Activated CD4-positive, alpha-beta memory T cell treated with anti-CD3 and anti-CD28 coated beads, Interleukin-2, amount 10 ng/mL, durations not matched to agents 7 days and 5 days (primary cell): Measurements from ENCODE around the gene PPARA. TPM values are rescaled to one million over a fixed set of nuclear protein-coding genes. Genes with fewer than 3 reads are reported as not detected.

Experiments
- CTCF ChIA-PET: fragments of 350-600 bp; sonication (Branson Sonifier 250); formaldehyde crosslinking; loops from one replicate; lab custom pipeline; 2021; ENCODE audit warnings: antibody characterized with exemption, inconsistent platforms; lab: Charles Lee
- POLR2A ChIA-PET: fragments of 350-600 bp; sonication (Branson Sonifier 250); formaldehyde crosslinking; loops from one replicate; lab custom pipeline; 2021; ENCODE audit warnings: antibody characterized with exemption; lab: Charles Lee
- DNase-seq: peaks from one replicate; pipeline ENCODE4 v3.0.0-alpha.2; 2020
- H3K27ac Mint-ChIP-seq: one replicate; pipeline ENCODE4 v1.8.0; 2021; ENCODE audit warnings: mild to moderate bottlenecking, mixed read lengths
- H3K27me3 Mint-ChIP-seq: one replicate; pipeline ENCODE4 v1.8.0; 2021; ENCODE audit warnings: mixed read lengths
- H3K36me3 Mint-ChIP-seq: one replicate; pipeline ENCODE4 v1.8.0; 2021; ENCODE audit warnings: low read depth, mixed read lengths
- H3K4me1 Mint-ChIP-seq: one replicate; pipeline ENCODE4 v1.8.0; 2021; ENCODE audit warnings: mixed read lengths
- H3K4me3 Mint-ChIP-seq: one replicate; pipeline ENCODE4 v1.8.0; 2021; ENCODE audit warnings: mild to moderate bottlenecking, mixed read lengths
- H3K9me3 Mint-ChIP-seq: one replicate; pipeline ENCODE4 v1.8.0; 2021; ENCODE audit warnings: mixed read lengths
- total RNA-seq, 2 experiments: library from RNA; stranded (reverse); gene quantifications; one replicate each; pipeline ENCODE4 v1.2.3, GENCODE V29; 2021

PPARA gene
- total RNA-seq, 2 experiments from 2014 or later, result 12.9 to 13.4 TPM

GRCh38 chr22:46159777-46160176 lies 9.5 kb downstream of the PPARA start:
- H3K36me3 Mint-ChIP-seq, result peaks cover 5% of the 10 kb centered on the region
- ChIA-PET CTCF (no interaction called here), POLR2A (no interaction called here)

GRCh38 chr22:46162285-46162684 lies 12.0 kb downstream of the PPARA start:
- H3K4me1 Mint-ChIP-seq, result peaks cover 1% of the 10 kb centered on the region
- H3K27me3 Mint-ChIP-seq, result no peaks in the 10 kb centered on the region
- CTCF ChIA-PET, result no interaction called here
- no peak overlapping the region for H3K4me3 Mint-ChIP-seq
- DNase-seq, result no peak
- H3K36me3 Mint-ChIP-seq, result peaks cover 2% of the 10 kb centered on the region
- no peak overlapping the region for H3K27ac Mint-ChIP-seq
- POLR2A ChIA-PET, result no interaction called here
- no peaks in the 10 kb centered on the region for H3K9me3 Mint-ChIP-seq

More at GRCh38 chr22:46159777-46160176, 9.5 kb downstream of the PPARA start:
- Mint-ChIP-seq H3K4me3 (no peak overlapping the region), H3K4me1 (peaks cover 1% of the 10 kb centered on the region), H3K27ac (no peak overlapping the region), H3K9me3 (no peaks in the 10 kb centered on the region), H3K27me3 (no peaks in the 10 kb centered on the region)
- no peak for DNase-seq

- no peaks in the 10 kb centered on the region for H3K36me3 Mint-ChIP-seq
- CTCF ChIA-PET, result no interaction called here
- H3K9me3 Mint-ChIP-seq, result no peaks in the 10 kb centered on the region
- DNase-seq, result no peak
- POLR2A ChIA-PET, result no interaction called here
- no peaks in the 10 kb centered on the region for H3K27me3 Mint-ChIP-seq
- H3K27ac Mint-ChIP-seq, result no peak overlapping the region
- H3K4me3 Mint-ChIP-seq, result no peak overlapping the region
- H3K4me1 Mint-ChIP-seq, result peaks cover 1% of the 10 kb centered on the region
Measured at GRCh38 chr22:46162771-46163556, 12.6 kb downstream of the PPARA start.

- H3K9me3 Mint-ChIP-seq, result no peaks in the 10 kb centered on the region
- no peak overlapping the region for H3K4me3 Mint-ChIP-seq
- peaks cover 1% of the 10 kb centered on the region for H3K4me1 Mint-ChIP-seq
- DNase-seq, result no peak
- H3K36me3 Mint-ChIP-seq, result no peaks in the 10 kb centered on the region
- ChIA-PET POLR2A (interaction anchor here (0.7 kb wide), 1 partner anchor 366 kb away, joined by 3 read pairs; no protein-coding TSS in a partner anchor), CTCF (no interaction called here)
- H3K27ac Mint-ChIP-seq, result no peak overlapping the region
- H3K27me3 Mint-ChIP-seq, result no peaks in the 10 kb centered on the region
Measured at GRCh38 chr22:46163557-46163888, 13.2 kb downstream of the PPARA start.

GRCh38 chr22:46165977-46166376 lies 15.7 kb downstream of the PPARA start:
- H3K27ac Mint-ChIP-seq, result no peak overlapping the region
- ChIA-PET CTCF (no interaction called here), POLR2A (no interaction called here)
- no peak for DNase-seq
- H3K4me3 Mint-ChIP-seq, result no peak overlapping the region
- H3K4me1 Mint-ChIP-seq, result peaks cover 6% of the 10 kb centered on the region
- H3K9me3 Mint-ChIP-seq, result no peaks in the 10 kb centered on the region
- no peaks in the 10 kb centered on the region for H3K27me3 Mint-ChIP-seq
- H3K36me3 Mint-ChIP-seq, result no peaks in the 10 kb centered on the region

- no peaks in the 10 kb centered on the region for H3K36me3 Mint-ChIP-seq
- ChIA-PET CTCF (interaction anchor here (0.6 kb wide), 1 partner anchor 164 kb away, joined by 3 read pairs; no protein-coding TSS in a partner anchor), POLR2A (no interaction called here)
- H3K27ac Mint-ChIP-seq, result no peak overlapping the region
- no peak for DNase-seq
- no peaks in the 10 kb centered on the region for H3K27me3 Mint-ChIP-seq
- no peak overlapping the region for H3K4me3 Mint-ChIP-seq
- peaks cover 20% of the 10 kb centered on the region for H3K4me1 Mint-ChIP-seq
- H3K9me3 Mint-ChIP-seq, result no peaks in the 10 kb centered on the region
Measured at GRCh38 chr22:46169628-46170027, 19.3 kb downstream of the PPARA start.

- peaks cover 20% of the 10 kb centered on the region for H3K4me1 Mint-ChIP-seq
- no peaks in the 10 kb centered on the region for H3K27me3 Mint-ChIP-seq
- no peak for DNase-seq
- POLR2A ChIA-PET, result interaction anchor here (0.8 kb wide), 1 partner anchor 109 kb away, joined by 4 read pairs; no protein-coding TSS in a partner anchor
- no peaks in the 10 kb centered on the region for H3K9me3 Mint-ChIP-seq
- H3K36me3 Mint-ChIP-seq, result no peaks in the 10 kb centered on the region
- no peak overlapping the region for H3K27ac Mint-ChIP-seq
- CTCF ChIA-PET, result no interaction called here
- H3K4me3 Mint-ChIP-seq, result no peak overlapping the region
Measured at GRCh38 chr22:46171940-46172339, 21.6 kb downstream of the PPARA start.

- Mint-ChIP-seq H3K27me3 (no peaks in the 10 kb centered on the region), H3K4me3 (no peak overlapping the region), H3K9me3 (no peaks in the 10 kb centered on the region), H3K27ac (no peak overlapping the region), H3K36me3 (peaks cover 4% of the 10 kb centered on the region), H3K4me1 (peaks cover 20% of the 10 kb centered on the region)
- no peak for DNase-seq
- CTCF ChIA-PET, result no interaction called here
- POLR2A ChIA-PET, result interaction anchor here (0.8 to 1.0 kb wide), 2 partner anchors 21 to 108 kb away, joined by 3 to 4 read pairs; no protein-coding TSS in a partner anchor
Measured at GRCh38 chr22:46172522-46173110, 22.3 kb downstream of the PPARA start.

GRCh38 chr22:46173152-46173551 lies 22.8 kb downstream of the PPARA start:
- H3K4me1 Mint-ChIP-seq, result peaks cover 20% of the 10 kb centered on the region
- H3K27me3 Mint-ChIP-seq, result no peaks in the 10 kb centered on the region
- no peaks in the 10 kb centered on the region for H3K9me3 Mint-ChIP-seq
- no peak overlapping the region for H3K27ac Mint-ChIP-seq
- no peak overlapping the region for H3K4me3 Mint-ChIP-seq
- CTCF ChIA-PET, result no interaction called here
- no peak for DNase-seq
- POLR2A ChIA-PET, result interaction anchor here (1.0 kb wide), 1 partner anchor 22 kb away, joined by 3 read pairs; no protein-coding TSS in a partner anchor
- H3K36me3 Mint-ChIP-seq, result peaks cover 4% of the 10 kb centered on the region

- POLR2A ChIA-PET, result no interaction called here
- Mint-ChIP-seq H3K27ac (no peak overlapping the region), H3K4me3 (no peak overlapping the region), H3K4me1 (peaks cover 17% of the 10 kb centered on the region), H3K36me3 (peaks cover 28% of the 10 kb centered on the region), H3K9me3 (peaks cover 19% of the 10 kb centered on the region), H3K27me3 (no peaks in the 10 kb centered on the region)
- CTCF ChIA-PET, result interaction anchor here (0.7 kb wide), 1 partner anchor 145 kb away, joined by 3 read pairs; no protein-coding TSS in a partner anchor
- DNase-seq, result no peak
Measured at GRCh38 chr22:46175631-46176030, 25.3 kb downstream of the PPARA start.

- no peak for DNase-seq
- Mint-ChIP-seq H3K9me3 (peaks cover 29% of the 10 kb centered on the region), H3K27me3 (no peaks in the 10 kb centered on the region), H3K27ac (no peak overlapping the region), H3K4me3 (no peak overlapping the region), H3K36me3 (peaks cover 37% of the 10 kb centered on the region), H3K4me1 (peaks cover 10% of the 10 kb centered on the region)
- CTCF ChIA-PET, result no interaction called here
- POLR2A ChIA-PET, result no interaction called here
Measured at GRCh38 chr22:46176508-46177003, 26.2 kb downstream of the PPARA start.

- H3K36me3 Mint-ChIP-seq, result peaks cover 51% of the 10 kb centered on the region
- H3K27ac Mint-ChIP-seq, result no peak overlapping the region
- ChIA-PET POLR2A (no interaction called here), CTCF (no interaction called here)
- no peaks in the 10 kb centered on the region for H3K27me3 Mint-ChIP-seq
- peaks cover 5% of the 10 kb centered on the region for H3K4me1 Mint-ChIP-seq
- DNase-seq, result no peak
- H3K4me3 Mint-ChIP-seq, result no peak overlapping the region
- peaks cover 32% of the 10 kb centered on the region for H3K9me3 Mint-ChIP-seq
Measured at GRCh38 chr22:46178755-46179505, 28.6 kb downstream of the PPARA start.

- peaks cover 32% of the 10 kb centered on the region for H3K9me3 Mint-ChIP-seq
- DNase-seq, result no peak
- no peaks in the 10 kb centered on the region for H3K27me3 Mint-ChIP-seq
- no peak overlapping the region for H3K4me3 Mint-ChIP-seq
- H3K4me1 Mint-ChIP-seq, result peaks cover 6% of the 10 kb centered on the region
- peaks cover 53% of the 10 kb centered on the region for H3K36me3 Mint-ChIP-seq
- H3K27ac Mint-ChIP-seq, result no peak overlapping the region
- POLR2A ChIA-PET, result no interaction called here
- CTCF ChIA-PET, result no interaction called here
Measured at GRCh38 chr22:46179748-46180147, 29.4 kb downstream of the PPARA start.
